ENCODE results near the gene FBLIM1.

FBLIM1 gene

GRCh38 chr1:15748690-15749398 is 9.8 kb upstream of the FBLIM1 start:
- DNase-seq = no peak

GRCh38 chr1:15749399-15750291 is 8.9 kb upstream of the FBLIM1 start:
- no peak for DNase-seq

- no peak for DNase-seq
Observed at GRCh38 chr1:15750924-15751323, 7.7 kb upstream of the FBLIM1 start.

- no peak for DNase-seq
Observed at GRCh38 chr1:15751717-15752116, 6.9 kb upstream of the FBLIM1 start.

- no peak for DNase-seq
Observed at GRCh38 chr1:15753776-15754175, 4.8 kb upstream of the FBLIM1 start.

GRCh38 chr1:15755021-15755645 is 3.5 kb upstream of the FBLIM1 start:
- DNase-seq = no peak

- DNase-seq = no peak
Observed at GRCh38 chr1:15755646-15756040, 3.0 kb upstream of the FBLIM1 start.

- DNase-seq = no peak
Observed at GRCh38 chr1:15756143-15757015, 2.2 kb upstream of the FBLIM1 start.

GRCh38 chr1:15757016-15757543 is 1.5 kb upstream of the FBLIM1 start:
- DNase-seq = peak in 1 of 2 donors; percentile 11

- DNase-seq = no peak
Observed at GRCh38 chr1:15757575-15758342, 836 bp upstream of the FBLIM1 start.

GRCh38 chr1:15758953-15759661 is 512 bp downstream of the FBLIM1 start:
- no peak for DNase-seq

- no peak for DNase-seq
Observed at GRCh38 chr1:15760520-15761211, 2.1 kb downstream of the FBLIM1 start.

- no peak for DNase-seq
Observed at GRCh38 chr1:15761366-15762128, 3.0 kb downstream of the FBLIM1 start.

GRCh38 chr1:15762546-15762945 is 4.0 kb downstream of the FBLIM1 start:
- DNase-seq = no peak

GRCh38 chr1:15764269-15764764 is 5.7 kb downstream of the FBLIM1 start:
- DNase-seq = no peak

GRCh38 chr1:15764890-15765289 is 6.3 kb downstream of the FBLIM1 start:
- DNase-seq = no peak

GRCh38 chr1:15765495-15766194 is 7.0 kb downstream of the FBLIM1 start:
- no peak for DNase-seq

- DNase-seq = no peak
Observed at GRCh38 chr1:15767941-15768340, 9.3 kb downstream of the FBLIM1 start.

GRCh38 chr1:15768388-15768787 is 9.8 kb downstream of the FBLIM1 start:
- DNase-seq = no peak
